C4-2B (cell line): Measurements from ENCODE around the gene USP31.

Experiments used
- ZFX ChIP-seq: fragments of 450-650 bp; IDR thresholded peaks from 2 replicates; pipeline ENCODE4 v1.6.1; 2017
- TF ChIP-seq, protein P1 (sequence below): fragments of 450-650 bp; conservative IDR thresholded peaks from 2 replicates; pipeline ENCODE4 v1.5.1; 2017; ENCODE audit warnings: mild to moderate bottlenecking

DNA sequence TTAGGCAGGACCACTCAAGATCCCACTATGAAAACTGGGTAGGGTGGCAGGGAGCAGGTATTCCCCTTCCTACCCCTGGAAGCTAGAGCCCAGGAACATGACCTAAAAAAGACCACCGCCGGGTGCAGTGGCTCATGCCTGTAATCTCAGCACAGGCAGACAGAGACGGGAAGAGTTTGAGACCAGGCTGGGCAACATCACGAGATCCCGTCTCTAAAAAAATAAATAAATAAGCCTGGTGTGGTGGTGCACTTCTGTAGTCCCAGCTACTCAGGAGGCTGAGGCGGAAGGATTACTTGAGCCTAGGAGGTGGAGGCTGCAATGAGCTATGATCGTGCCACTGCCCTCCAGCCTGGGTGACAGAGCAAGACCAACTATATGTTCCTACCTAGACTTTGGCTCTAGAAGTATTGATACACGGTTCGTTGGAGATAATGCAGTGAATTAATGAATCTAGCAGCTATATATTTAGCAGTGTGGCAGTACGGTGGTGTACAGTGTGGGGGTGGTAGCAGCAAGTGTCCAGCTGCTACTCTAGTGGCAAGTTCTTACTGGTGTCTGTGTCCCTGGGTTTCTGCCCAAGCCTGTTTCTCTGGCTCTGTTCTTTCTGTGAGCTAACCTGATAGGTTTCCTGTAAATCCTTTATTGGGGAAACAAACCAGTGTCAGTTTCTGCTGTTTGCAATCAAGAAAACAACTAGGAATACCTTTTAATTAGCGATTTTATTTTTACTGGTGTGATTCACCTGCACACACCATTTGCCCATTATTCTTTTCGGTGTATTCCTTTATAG lies 3.3 kb upstream of the USP31 start:
- TF ChIP-seq, protein P1, sequence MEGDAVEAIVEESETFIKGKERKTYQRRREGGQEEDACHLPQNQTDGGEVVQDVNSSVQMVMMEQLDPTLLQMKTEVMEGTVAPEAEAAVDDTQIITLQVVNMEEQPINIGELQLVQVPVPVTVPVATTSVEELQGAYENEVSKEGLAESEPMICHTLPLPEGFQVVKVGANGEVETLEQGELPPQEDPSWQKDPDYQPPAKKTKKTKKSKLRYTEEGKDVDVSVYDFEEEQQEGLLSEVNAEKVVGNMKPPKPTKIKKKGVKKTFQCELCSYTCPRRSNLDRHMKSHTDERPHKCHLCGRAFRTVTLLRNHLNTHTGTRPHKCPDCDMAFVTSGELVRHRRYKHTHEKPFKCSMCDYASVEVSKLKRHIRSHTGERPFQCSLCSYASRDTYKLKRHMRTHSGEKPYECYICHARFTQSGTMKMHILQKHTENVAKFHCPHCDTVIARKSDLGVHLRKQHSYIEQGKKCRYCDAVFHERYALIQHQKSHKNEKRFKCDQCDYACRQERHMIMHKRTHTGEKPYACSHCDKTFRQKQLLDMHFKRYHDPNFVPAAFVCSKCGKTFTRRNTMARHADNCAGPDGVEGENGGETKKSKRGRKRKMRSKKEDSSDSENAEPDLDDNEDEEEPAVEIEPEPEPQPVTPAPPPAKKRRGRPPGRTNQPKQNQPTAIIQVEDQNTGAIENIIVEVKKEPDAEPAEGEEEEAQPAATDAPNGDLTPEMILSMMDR = no peak
- TF ChIP-seq ZFX = no peak
